Ovary (tissue), 9 donors: ENCODE measurements around the gene TMCO4. TPM values are rescaled to one million over a fixed set of nuclear protein-coding genes. Genes with fewer than 3 reads are reported as not detected.

ENCODE experiments used
- DNase-seq, 5 donors: peaks; one replicate each; pipeline ENCODE4 v3.0.0-alpha.2; 2019 to 2020
- H3K27ac ChIP-seq, 2 donors: fragments of 200-600 bp; one replicate each; pipeline versions ENCODE4 v1.5.1 to v1.8.0; 2019 to 2022
- H3K27me3 ChIP-seq: fragments of 200-600 bp; one replicate; pipeline ENCODE4 v1.8.0; 2022
- H3K36me3 ChIP-seq: fragments of 200-600 bp; sonication (generic); one replicate; pipeline ENCODE4 v1.5.1; 2019
- H3K4me1 ChIP-seq: one replicate; pipeline ENCODE4 v1.8.1; 2013; ENCODE audit warnings: mild to moderate bottlenecking, moderate library complexity; ENCODE audit not compliant: insufficient read depth
- H3K4me3 ChIP-seq: fragments of 200-600 bp; sonication (generic); one replicate; pipeline ENCODE4 v1.5.1; 2017
- H3K9me3 ChIP-seq, 2 donors: fragments of 200-600 bp in 1 of 2; sonication (generic) in 1 of 2; one replicate each; pipeline versions ENCODE4 v1.5.1 to v1.8.1; 2013 to 2019; ENCODE audit warnings: mild to moderate bottlenecking in 1 of 2, moderate library complexity in 1 of 2
- EP300 ChIP-seq: sonication (generic); formaldehyde crosslinking; IDR thresholded peaks from one replicate; pipeline ENCODE4 v1.6.1; 2017; ENCODE audit warnings: antibody characterized with exemption
- POLR2A ChIP-seq: fragments of 450-650 bp; IDR thresholded peaks from one replicate; pipeline ENCODE4 v1.6.1; 2017; ENCODE audit warnings: antibody characterized with exemption, mild to moderate bottlenecking, moderate library complexity
- WGBS, 3 donors: extraction: QIAGEN DNeasy Blood & Tissue Kit in 1 of 3; methylation state at CpG; one replicate each; pipeline versions ENCODE4 v1.1.5 to v1.1.7; 2013 to 2017; 5-methylcytosine and 5-hydroxymethylcytosine counted together
- intact Hi-C, 4 donors: fragments of 100-400 bp; cut with DNase I; formaldehyde crosslinking; loops; one replicate each; pipeline versions ENCODE4 v1.11.0 to v1.15.1; 2022 to 2023
- polyA plus RNA-seq, 2 donors: library from polyadenylated mRNA; stranded (reverse); fragments of 200-250 nt in 1 of 2; fragments of 350-450 nt in 1 of 2; fragmentation: Illumina TruSeq in 1 of 2; extraction: RNeasy Lipid Tissue Mini Kit (QIAGEN cat#74804) in 1 of 2; gene quantifications; one replicate each; pipeline ENCODE4 v1.2.3, GENCODE V29; 2013 to 2014
- total RNA-seq, 7 donors: library from RNA; depleted of rRNA in 2 of 7; stranded (reverse); fragments of >200 nt in 2 of 7; fragmentation: NEBNext Ultra II Directional in 3 of 7; extraction: Animal tissue kit (Norgen Biotek cat#: 25700) in 3 of 7; gene quantifications; one replicate each; pipeline versions ENCODE4 v1.1.0 to v1.2.4, GENCODE V29; 2016 to 2023
- TF ChIP-seq, protein P1 (sequence below), 3 donors: fragments of 450-650 bp in 2 of 3; fragments of 200-600 bp in 1 of 3; IDR thresholded peaks; one replicate each; pipeline versions ENCODE4 v1.5.1 to v1.8.0; 2016 to 2022; ENCODE audit warnings: antibody characterized with exemption in 3 of 3, mild to moderate bottlenecking in 1 of 3
- donor health status: DM: no; HTN: no; CAD: no; lungs with moderate emphysema.
- donor health status: DM: no; HTN: no; CAD: no.
- donor health status: Bipolar disorder and iron deficiency.
- donor health status: DM: yes; HTN: yes; CAD: no.
- donor health status: DM: no; HTN: no; CAD: no.
- donor health status: DM: yes; HTN: yes; CAD: no.

TMCO4 gene
- total and polyA plus RNA-seq, 9 donors, result 14.2 to 26.0 (median 21.4) TPM

DNA sequence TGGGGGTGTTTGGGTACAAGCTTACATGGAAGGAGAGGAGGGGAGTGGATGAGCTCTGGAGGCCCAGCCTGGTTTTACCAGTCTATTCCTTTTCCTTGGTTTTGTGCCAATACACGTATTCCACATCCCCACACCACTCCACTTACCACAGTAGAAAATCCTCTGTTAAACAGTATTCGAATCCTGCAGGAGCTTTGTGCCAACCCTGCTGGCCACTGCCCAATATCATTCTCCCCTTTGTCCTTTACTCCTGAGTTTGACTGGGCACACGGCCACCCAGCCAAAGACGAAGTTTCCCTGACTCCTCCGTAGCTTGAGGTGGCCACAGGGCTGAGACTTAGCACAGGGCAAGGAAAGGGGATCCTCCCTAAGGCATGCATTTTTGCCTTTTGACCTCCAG lies 61.6 kb downstream of the TMCO4 start:
- WGBS, 3 donors, result 67 to 76% (median 73%) methylated on average over 5 of the region's 5 CpGs
- Histone ChIP-seq H3K27ac (no peak overlapping the region), H3K36me3 (no peaks in the 10 kb centered on the region), H3K4me3 (no peak overlapping the region), H3K27me3 (no peaks in the 10 kb centered on the region), H3K9me3 (no peaks in the 10 kb centered on the region), H3K4me1 (no peaks in the 10 kb centered on the region)
- TF ChIP-seq POLR2A, result no peak
- TF ChIP-seq, protein P1, sequence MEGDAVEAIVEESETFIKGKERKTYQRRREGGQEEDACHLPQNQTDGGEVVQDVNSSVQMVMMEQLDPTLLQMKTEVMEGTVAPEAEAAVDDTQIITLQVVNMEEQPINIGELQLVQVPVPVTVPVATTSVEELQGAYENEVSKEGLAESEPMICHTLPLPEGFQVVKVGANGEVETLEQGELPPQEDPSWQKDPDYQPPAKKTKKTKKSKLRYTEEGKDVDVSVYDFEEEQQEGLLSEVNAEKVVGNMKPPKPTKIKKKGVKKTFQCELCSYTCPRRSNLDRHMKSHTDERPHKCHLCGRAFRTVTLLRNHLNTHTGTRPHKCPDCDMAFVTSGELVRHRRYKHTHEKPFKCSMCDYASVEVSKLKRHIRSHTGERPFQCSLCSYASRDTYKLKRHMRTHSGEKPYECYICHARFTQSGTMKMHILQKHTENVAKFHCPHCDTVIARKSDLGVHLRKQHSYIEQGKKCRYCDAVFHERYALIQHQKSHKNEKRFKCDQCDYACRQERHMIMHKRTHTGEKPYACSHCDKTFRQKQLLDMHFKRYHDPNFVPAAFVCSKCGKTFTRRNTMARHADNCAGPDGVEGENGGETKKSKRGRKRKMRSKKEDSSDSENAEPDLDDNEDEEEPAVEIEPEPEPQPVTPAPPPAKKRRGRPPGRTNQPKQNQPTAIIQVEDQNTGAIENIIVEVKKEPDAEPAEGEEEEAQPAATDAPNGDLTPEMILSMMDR (IDR thresholded peaks at IDR 0.05), result no peak
- no peak for TF ChIP-seq EP300
- intact Hi-C loops, result loop anchor here in 1 of 4 donors (5.0 kb wide), 1 partner anchor 726 kb away; no protein-coding TSS in a partner anchor
- no peak for DNase-seq

DNA sequence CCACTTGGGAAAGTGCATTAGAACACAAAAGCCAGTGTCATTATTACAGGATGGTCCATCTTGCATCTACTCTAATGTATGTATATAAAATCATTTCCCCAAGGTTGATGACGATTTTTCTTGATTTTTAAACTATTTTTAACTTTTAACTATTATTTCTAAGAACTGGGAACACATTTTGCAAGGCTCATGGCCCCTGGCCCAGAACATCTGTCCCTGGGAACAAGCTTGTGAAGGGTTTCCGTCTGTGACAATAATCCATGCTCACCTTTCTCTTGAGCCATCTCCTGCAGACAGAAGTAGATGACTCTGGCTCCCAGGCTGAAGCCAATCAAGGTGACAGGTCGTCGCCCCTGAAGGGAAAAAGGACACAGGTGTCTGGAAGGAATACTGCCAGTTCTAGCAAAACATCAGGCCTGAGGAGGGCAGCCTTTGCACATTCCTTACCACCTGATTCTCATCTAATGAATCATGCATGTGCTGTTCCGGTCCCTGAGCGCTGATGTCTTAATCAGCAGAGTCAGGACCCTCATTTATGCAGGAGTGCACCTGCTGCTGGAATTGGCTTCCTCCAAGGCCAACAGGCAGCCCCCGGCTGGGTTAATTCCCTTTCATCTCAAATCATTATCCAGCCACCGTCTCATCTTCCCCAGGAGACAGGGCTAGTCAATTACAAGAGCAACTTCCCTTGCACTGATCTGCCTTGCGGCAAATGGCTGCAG lies 62.5 kb downstream of the TMCO4 start:
- WGBS, 3 donors, result 72 to 77% (median 72%) methylated on average over 9 of the region's 9 CpGs
- intact Hi-C loops, result loop anchor here in 1 of 4 donors (5.0 kb wide), 1 partner anchor 725 kb away; no protein-coding TSS in a partner anchor
- Histone ChIP-seq H3K9me3 (no peaks in the 10 kb centered on the region), H3K36me3 (no peaks in the 10 kb centered on the region), H3K27me3 (no peaks in the 10 kb centered on the region), H3K4me3 (no peak overlapping the region), H3K4me1 (no peaks in the 10 kb centered on the region), H3K27ac (no peak overlapping the region)
- DNase-seq, result no peak
- TF ChIP-seq POLR2A, result no peak
- TF ChIP-seq EP300, result no peak
- TF ChIP-seq, protein P1 (IDR thresholded peaks at IDR 0.05), result no peak

DNA sequence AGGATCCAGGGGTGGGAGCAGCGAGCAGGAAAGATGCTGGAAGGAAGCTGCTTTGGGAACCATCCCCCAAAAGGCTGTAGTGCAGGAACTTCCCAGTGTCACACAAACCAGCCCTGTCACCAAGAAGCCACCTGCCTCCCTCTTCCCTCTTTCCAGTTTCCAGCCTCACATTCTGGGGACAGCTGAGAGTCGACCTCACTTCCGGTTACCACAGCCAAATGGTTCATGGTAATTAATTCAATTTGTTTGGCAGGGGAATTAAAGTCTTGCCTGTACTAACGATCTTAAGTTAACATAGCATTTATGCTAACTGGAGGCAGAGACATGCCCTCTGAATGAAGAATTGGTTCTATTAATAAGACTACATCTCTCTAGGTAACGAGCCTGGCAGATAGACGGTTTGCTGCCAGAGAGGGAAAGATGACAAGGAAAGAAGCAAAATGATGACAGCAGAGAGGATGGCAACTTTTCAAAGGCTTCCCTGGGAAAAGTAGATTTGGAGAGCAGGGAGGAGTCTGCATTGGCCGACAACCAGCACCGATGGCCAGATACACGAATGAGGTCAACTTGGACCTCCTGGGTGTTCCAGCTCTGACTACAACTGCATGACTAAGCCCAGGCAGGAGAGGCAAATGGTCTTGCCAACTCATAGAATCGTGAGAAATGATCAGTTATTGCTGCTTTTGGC lies 64.1 kb downstream of the TMCO4 start:
- H3K4me1 ChIP-seq, result no peaks in the 10 kb centered on the region
- H3K36me3 ChIP-seq, result no peaks in the 10 kb centered on the region
- WGBS, 3 donors, result 37 to 45% (median 45%) methylated on average over 10 of the region's 10 CpGs
- DNase-seq, result peak in 2 of 5 donors; percentile 30 to 55
- H3K27me3 ChIP-seq, result no peaks in the 10 kb centered on the region
- no peak overlapping the region for H3K4me3 ChIP-seq
- intact Hi-C loops, result loop anchor here in 1 of 4 donors (5.0 kb wide), 1 partner anchor 723 kb away; no protein-coding TSS in a partner anchor
- TF ChIP-seq, protein P1 (IDR thresholded peaks at IDR 0.05), result no peak
- TF ChIP-seq POLR2A, result no peak
- TF ChIP-seq EP300, result no peak
- no peak overlapping the region for H3K27ac ChIP-seq
- H3K9me3 ChIP-seq, result no peaks in the 10 kb centered on the region

DNA sequence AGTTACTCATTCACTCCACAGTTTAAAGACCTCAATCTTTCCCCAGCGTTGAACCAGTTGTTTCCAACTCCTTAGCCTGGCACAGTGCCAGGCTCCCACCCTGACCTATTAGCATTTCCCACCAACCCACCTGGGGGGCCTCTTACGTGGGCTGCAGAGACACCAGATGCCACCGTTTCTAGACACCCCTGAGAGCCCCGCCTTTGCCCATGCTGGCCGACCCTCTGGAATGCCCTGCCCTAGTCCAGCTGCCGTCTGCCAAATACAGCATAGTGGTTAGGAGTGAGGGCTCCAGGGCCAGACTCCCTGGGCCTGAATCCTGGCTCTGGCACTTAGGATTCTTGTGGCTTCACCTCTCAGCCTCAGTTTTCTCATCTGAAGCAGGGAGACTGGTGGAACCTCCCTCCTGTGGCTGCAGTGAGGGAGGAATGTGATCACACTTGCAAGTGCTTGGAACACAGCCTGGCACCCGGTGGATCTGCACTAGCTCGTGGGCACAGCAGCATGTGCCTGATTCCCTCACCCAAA lies 65.2 kb downstream of the TMCO4 start:
- no peak overlapping the region for H3K4me3 ChIP-seq
- H3K27me3 ChIP-seq, result no peaks in the 10 kb centered on the region
- no peaks in the 10 kb centered on the region for H3K4me1 ChIP-seq
- H3K9me3 ChIP-seq, result peaks cover 0 to 5% of the 10 kb centered on the region in 2 donors
- H3K36me3 ChIP-seq, result no peaks in the 10 kb centered on the region
- no peak for DNase-seq
- TF ChIP-seq POLR2A (no peak), EP300 (no peak)
- TF ChIP-seq, protein P1 (IDR thresholded peaks at IDR 0.05), result no peak
- 65 to 68% (median 67%) methylated on average over 8 of the region's 8 CpGs for WGBS, 3 donors
- H3K27ac ChIP-seq, result no peak overlapping the region
- intact Hi-C loops, result no loop called here
